GM12864 (cell line): ENCODE data around the gene MRPL21.
A peak's percentile ranks its signal among the peaks of the same experiment; 100 is the strongest.

Source experiments
- DNase-seq: peaks from one replicate; pipeline ENCODE4 v3.0.0-alpha.2; 2011; ENCODE audit warnings: low read depth
- H3K4me3 ChIP-seq: 2 replicates; pipeline ENCODE4 v1.5.1; 2011; ENCODE audit warnings: mild to moderate bottlenecking, low read depth, low read length, control low read depth
- CTCF ChIP-seq: IDR thresholded peaks from 2 replicates; pipeline ENCODE4 v1.5.1; 2011; ENCODE audit warnings: low read depth, mild to moderate bottlenecking, moderate library complexity, low read length, control low read depth, inconsistent platforms; ENCODE audit errors: missing control alignments

The MRPL21 gene

GRCh38 chr11:68910965-68911364 is 7.3 kb upstream of the MRPL21 start:
- TF ChIP-seq CTCF = no peak
- no peak overlapping the region for H3K4me3 ChIP-seq

GRCh38 chr11:68908273-68908672 is 4.6 kb upstream of the MRPL21 start:
- H3K4me3 ChIP-seq = no peak overlapping the region
- DNase-seq = no peak
- TF ChIP-seq CTCF = no peak

More at GRCh38 chr11:68910965-68911364, 7.3 kb upstream of the MRPL21 start:
- DNase-seq = no peak

GRCh38 chr11:68905421-68906360 is 2.1 kb upstream of the MRPL21 start:
- no peak for DNase-seq
- H3K4me3 ChIP-seq = no peak overlapping the region; the same call in 1 of the 2 replicates
- no peak for TF ChIP-seq CTCF

GRCh38 chr11:68904248-68904847 is 716 bp upstream of the MRPL21 start:
- no peak for DNase-seq

DNA sequence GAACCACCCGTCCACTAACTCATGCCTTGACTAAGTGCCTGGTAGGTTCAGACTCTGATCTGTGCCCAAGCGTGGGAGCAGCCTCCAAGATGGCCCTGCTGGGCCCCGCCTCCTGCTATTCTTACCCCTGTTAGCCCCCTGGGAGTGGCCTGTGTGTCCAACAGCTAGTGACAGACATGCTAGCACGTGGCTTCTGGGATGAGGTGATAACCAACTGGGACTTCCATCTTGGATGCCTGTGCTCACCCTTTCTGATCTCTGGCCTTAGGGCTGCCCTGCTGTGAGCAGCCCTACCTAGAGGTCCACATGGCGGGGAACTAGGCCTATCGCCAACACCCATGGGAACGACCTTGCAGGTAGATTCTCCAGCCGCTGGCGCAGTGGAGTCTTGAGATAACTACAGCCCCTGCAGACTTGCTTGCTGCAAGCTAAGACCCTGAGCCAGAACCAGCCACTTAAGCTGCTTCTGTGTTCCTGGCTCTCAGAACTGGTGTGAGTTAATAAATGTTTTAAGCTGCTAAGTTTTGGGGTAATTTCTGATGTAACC is 2.7 kb downstream of the MRPL21 start:
- DNase-seq = no peak
- TF ChIP-seq CTCF = no peak
- no peak overlapping the region for H3K4me3 ChIP-seq

More at GRCh38 chr11:68904248-68904847, 716 bp upstream of the MRPL21 start:
- no peak for TF ChIP-seq CTCF
- H3K4me3 ChIP-seq = peak overlapping the region; percentile 62

DNA sequence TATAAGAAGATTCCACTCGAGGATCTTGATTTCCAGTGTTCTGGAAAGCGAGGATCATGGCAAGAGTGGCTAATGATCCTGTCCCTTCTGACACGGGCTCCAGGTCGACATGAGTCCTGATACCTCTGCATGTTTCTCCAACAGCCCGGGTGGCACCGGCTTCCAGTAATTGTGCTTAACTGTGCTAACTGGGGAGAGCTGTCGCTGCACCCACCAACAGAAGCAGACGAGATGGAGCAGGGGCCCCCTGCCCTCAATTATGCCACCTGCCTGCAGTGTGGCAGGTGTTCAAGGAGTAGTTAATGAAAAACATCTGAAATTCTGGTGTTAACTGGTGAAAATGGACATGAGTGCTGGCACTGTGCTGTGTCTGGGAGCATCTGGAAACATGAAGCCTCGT is 6.2 kb downstream of the MRPL21 start:
- no peak overlapping the region for H3K4me3 ChIP-seq
- no peak for DNase-seq
- TF ChIP-seq CTCF = no peak
